Measurements from ENCODE around the gene KIF9. TPM values are rescaled to one million over a fixed set of nuclear protein-coding genes. Genes with fewer than 3 reads are reported as not detected.
A peak's percentile ranks its signal among the peaks of the same experiment; 100 is the strongest.

Gene KIF9
- total RNA-seq, 2 experiments from 2014 or later = 4.5 TPM

GRCh38 chr3:47283591-47284364 lies 1.2 kb upstream of the KIF9 start:
- H3K9me3 Mint-ChIP-seq = no peaks in the 10 kb centered on the region
- POLR2A ChIA-PET = interaction anchor here (0.8 kb wide), 2 partner anchors 40 to 80 kb away, joined by 3 read pairs; no protein-coding TSS in a partner anchor
- no peaks in the 10 kb centered on the region for H3K27me3 Mint-ChIP-seq
- H3K4me3 Mint-ChIP-seq = peak overlapping the region; percentile 99
- H3K27ac Mint-ChIP-seq = peak overlapping the region; percentile 100
- DNase-seq (peak; percentile 44), ATAC-seq (ENCODE audit: low read depth) (no peak)
- H3K36me3 Mint-ChIP-seq = peaks cover 9% of the 10 kb centered on the region
- peaks cover 27% of the 10 kb centered on the region for H3K4me1 Mint-ChIP-seq

GRCh38 chr3:47283193-47283537 lies 566 bp upstream of the KIF9 start:
- ATAC-seq (ENCODE audit: low read depth) (peak; percentile 11), DNase-seq (no peak)
- peaks cover 27% of the 10 kb centered on the region for H3K4me1 Mint-ChIP-seq
- peaks cover 7% of the 10 kb centered on the region for H3K36me3 Mint-ChIP-seq
- H3K9me3 Mint-ChIP-seq = no peaks in the 10 kb centered on the region
- POLR2A ChIA-PET = interaction anchor here (0.8 to 1.9 kb wide), 4 partner anchors 41 to 119 kb away, joined by 3 to 12 read pairs (median 6); partner anchors contain the start of genes PTPN23 and SETD2
- H3K4me3 Mint-ChIP-seq = peak overlapping the region; percentile 99
- no peaks in the 10 kb centered on the region for H3K27me3 Mint-ChIP-seq
- H3K27ac Mint-ChIP-seq = peak overlapping the region; percentile 100

GRCh38 chr3:47280519-47280918 lies 2.1 kb downstream of the KIF9 start:
- POLR2A ChIA-PET = no interaction called here
- ATAC-seq (ENCODE audit: low read depth) (no peak), DNase-seq (no peak)
- Mint-ChIP-seq H3K27ac (no peak overlapping the region), H3K4me1 (peaks cover 27% of the 10 kb centered on the region), H3K27me3 (no peaks in the 10 kb centered on the region), H3K36me3 (peaks cover 3% of the 10 kb centered on the region), H3K4me3 (no peak overlapping the region), H3K9me3 (no peaks in the 10 kb centered on the region)

- Mint-ChIP-seq H3K4me3 (no peak overlapping the region), H3K27me3 (no peaks in the 10 kb centered on the region), H3K27ac (no peak overlapping the region), H3K9me3 (no peaks in the 10 kb centered on the region), H3K36me3 (no peaks in the 10 kb centered on the region), H3K4me1 (peaks cover 7% of the 10 kb centered on the region)
- no peak for DNase-seq
- no peak for ATAC-seq (ENCODE audit: low read depth)
- POLR2A ChIA-PET = no interaction called here
Observed at GRCh38 chr3:47276558-47276957, 6.0 kb downstream of the KIF9 start.

- POLR2A ChIA-PET = no interaction called here
- no peak overlapping the region for H3K4me3 Mint-ChIP-seq
- H3K9me3 Mint-ChIP-seq = no peaks in the 10 kb centered on the region
- no peaks in the 10 kb centered on the region for H3K27me3 Mint-ChIP-seq
- no peak for ATAC-seq (ENCODE audit: low read depth)
- no peaks in the 10 kb centered on the region for H3K36me3 Mint-ChIP-seq
- no peak for DNase-seq
- H3K4me1 Mint-ChIP-seq = no peaks in the 10 kb centered on the region
- H3K27ac Mint-ChIP-seq = no peak overlapping the region
Observed at GRCh38 chr3:47274652-47275051, 7.9 kb downstream of the KIF9 start.

GRCh38 chr3:47273564-47273963 lies 9.0 kb downstream of the KIF9 start:
- POLR2A ChIA-PET = no interaction called here
- no peak overlapping the region for H3K27ac Mint-ChIP-seq
- no peaks in the 10 kb centered on the region for H3K36me3 Mint-ChIP-seq
- H3K9me3 Mint-ChIP-seq = no peaks in the 10 kb centered on the region
- no peaks in the 10 kb centered on the region for H3K27me3 Mint-ChIP-seq
- H3K4me1 Mint-ChIP-seq = no peaks in the 10 kb centered on the region
- ATAC-seq (ENCODE audit: low read depth) = no peak
- no peak for DNase-seq
- no peak overlapping the region for H3K4me3 Mint-ChIP-seq

- ATAC-seq (ENCODE audit: low read depth) (no peak), DNase-seq (no peak)
- peaks cover 4% of the 10 kb centered on the region for H3K4me1 Mint-ChIP-seq
- no peak overlapping the region for H3K27ac Mint-ChIP-seq
- H3K9me3 Mint-ChIP-seq = no peaks in the 10 kb centered on the region
- POLR2A ChIA-PET = no interaction called here
- H3K27me3 Mint-ChIP-seq = no peaks in the 10 kb centered on the region
- no peaks in the 10 kb centered on the region for H3K36me3 Mint-ChIP-seq
- no peak overlapping the region for H3K4me3 Mint-ChIP-seq
Observed at GRCh38 chr3:47270526-47270925, 12.1 kb downstream of the KIF9 start.

- Mint-ChIP-seq H3K27ac (no peak overlapping the region), H3K4me3 (no peak overlapping the region), H3K9me3 (no peaks in the 10 kb centered on the region), H3K27me3 (no peaks in the 10 kb centered on the region), H3K36me3 (no peaks in the 10 kb centered on the region), H3K4me1 (peaks cover 4% of the 10 kb centered on the region)
- ATAC-seq (ENCODE audit: low read depth) = no peak
- POLR2A ChIA-PET = no interaction called here
- no peak for DNase-seq
Observed at GRCh38 chr3:47267490-47267824, 15.1 kb downstream of the KIF9 start.

GRCh38 chr3:47266709-47267489 lies 15.7 kb downstream of the KIF9 start:
- Mint-ChIP-seq H3K27me3 (no peaks in the 10 kb centered on the region), H3K9me3 (no peaks in the 10 kb centered on the region), H3K4me3 (no peak overlapping the region), H3K4me1 (peaks cover 4% of the 10 kb centered on the region), H3K27ac (no peak overlapping the region), H3K36me3 (no peaks in the 10 kb centered on the region)
- ATAC-seq (ENCODE audit: low read depth) (peak; percentile 30), DNase-seq (no peak)
- POLR2A ChIA-PET = no interaction called here

GRCh38 chr3:47265725-47266428 lies 16.7 kb downstream of the KIF9 start:
- H3K27ac Mint-ChIP-seq = no peak overlapping the region
- no peak for ATAC-seq (ENCODE audit: low read depth)
- H3K36me3 Mint-ChIP-seq = no peaks in the 10 kb centered on the region
- no peaks in the 10 kb centered on the region for H3K9me3 Mint-ChIP-seq
- H3K4me1 Mint-ChIP-seq = peaks cover 4% of the 10 kb centered on the region
- no peak for DNase-seq
- POLR2A ChIA-PET = no interaction called here
- no peaks in the 10 kb centered on the region for H3K27me3 Mint-ChIP-seq
- no peak overlapping the region for H3K4me3 Mint-ChIP-seq

- ATAC-seq (ENCODE audit: low read depth) = no peak
- H3K9me3 Mint-ChIP-seq = no peaks in the 10 kb centered on the region
- POLR2A ChIA-PET = no interaction called here
Observed at GRCh38 chr3:47265008-47265407, 17.6 kb downstream of the KIF9 start.

GRCh38 chr3:47261301-47261700 lies 21.3 kb downstream of the KIF9 start:
- Mint-ChIP-seq H3K27me3 (no peaks in the 10 kb centered on the region), H3K9me3 (no peaks in the 10 kb centered on the region), H3K36me3 (no peaks in the 10 kb centered on the region), H3K4me1 (no peaks in the 10 kb centered on the region), H3K27ac (no peak overlapping the region), H3K4me3 (no peak overlapping the region)
- POLR2A ChIA-PET = no interaction called here
- DNase-seq = no peak
- ATAC-seq (ENCODE audit: low read depth) = no peak

More at GRCh38 chr3:47265008-47265407, 17.6 kb downstream of the KIF9 start:
- DNase-seq = no peak
- no peaks in the 10 kb centered on the region for H3K27me3 Mint-ChIP-seq
- H3K4me1 Mint-ChIP-seq = peaks cover 4% of the 10 kb centered on the region
- no peaks in the 10 kb centered on the region for H3K36me3 Mint-ChIP-seq
- no peak overlapping the region for H3K27ac Mint-ChIP-seq
- no peak overlapping the region for H3K4me3 Mint-ChIP-seq

GRCh38 chr3:47260605-47261004 lies 22.0 kb downstream of the KIF9 start:
- H3K27ac Mint-ChIP-seq = no peak overlapping the region
- DNase-seq = no peak
- POLR2A ChIA-PET = no interaction called here

More at GRCh38 chr3:47260605-47261004, 22.0 kb downstream of the KIF9 start:
- ATAC-seq (ENCODE audit: low read depth) = no peak
- Mint-ChIP-seq H3K27me3 (no peaks in the 10 kb centered on the region), H3K4me1 (no peaks in the 10 kb centered on the region), H3K4me3 (no peak overlapping the region), H3K36me3 (no peaks in the 10 kb centered on the region), H3K9me3 (no peaks in the 10 kb centered on the region)
